PC-3 (cell line): Measurements from ENCODE around the gene SOCS6. TPM values are rescaled to one million over a fixed set of nuclear protein-coding genes. Genes with fewer than 3 reads are reported as not detected.

Source experiments
- ATAC-seq: fragments of 200-7000 bp; cut with Tn5 transposase; 2 replicates; pipeline ENCODE4 v1.9.1; 2020; ENCODE audit warnings: mild to moderate bottlenecking, moderate library complexity
- BruUV-seq: library from RNA; stranded (reverse); fragments of 400-500 nt; replicated peaks from 2 replicates; lab custom pipeline; 2021; lab: Mats Ljungman, UMichigan
- CTCF ChIA-PET: fragments of 300-600 bp; sonication (Branson Sonifier 250); formaldehyde crosslinking; loops from one replicate; lab custom pipeline; 2022; ENCODE audit warnings: antibody characterized with exemption; lab: Charles Lee
- POLR2A ChIA-PET: fragments of 300-600 bp; sonication (Branson Sonifier 250); formaldehyde crosslinking; loops from one replicate; lab custom pipeline; 2022; ENCODE audit warnings: antibody characterized with exemption; ENCODE audit not compliant: unreplicated experiment; lab: Charles Lee
- DNase-seq: peaks from one replicate; pipeline ENCODE4 v3.0.0-alpha.2; 2015
- H2AFZ ChIP-seq: fragments of 300-600 bp; sonication (generic); 2 replicates; pipeline ENCODE4 v1.6.0; 2016; ENCODE audit warnings: antibody characterized with exemption, low read length
- H3F3A ChIP-seq: fragments of 300-600 bp; sonication (generic); one replicate; pipeline ENCODE4 v1.6.0; 2017; ENCODE audit warnings: antibody characterized with exemption, low read length, control low read depth, mild to moderate bottlenecking; ENCODE audit not compliant: unreplicated experiment
- H3K27ac ChIP-seq: fragments of 300-600 bp; sonication (generic); 2 replicates; pipeline ENCODE4 v1.5.1; 2016; ENCODE audit warnings: mild to moderate bottlenecking, low read length
- H3K27me3 ChIP-seq: fragments of 300-600 bp; sonication (generic); 2 replicates; pipeline ENCODE4 v1.6.1; 2016; ENCODE audit warnings: low read length, mixed read lengths
- H3K36me3 ChIP-seq: fragments of 300-600 bp; sonication (generic); 2 replicates; pipeline ENCODE4 v1.6.1; 2016; ENCODE audit warnings: low read depth, mixed run types, low read length, mixed read lengths
- H3K4me1 ChIP-seq: fragments of 300-600 bp; sonication (generic); 2 replicates; pipeline ENCODE4 v1.5.1; 2016; ENCODE audit warnings: low read length; ENCODE audit not compliant: insufficient read depth
- H3K4me2 ChIP-seq: fragments of 300-600 bp; sonication (generic); 2 replicates; pipeline ENCODE4 v1.6.0; 2016; ENCODE audit warnings: low read length
- H3K4me3 ChIP-seq: fragments of 300-600 bp; sonication (generic); 2 replicates; pipeline ENCODE4 v1.5.1; 2016; ENCODE audit warnings: mild to moderate bottlenecking, low read length, mixed read lengths
- H3K79me2 ChIP-seq: fragments of 300-600 bp; sonication (generic); 2 replicates; pipeline ENCODE4 v1.6.1; 2017; ENCODE audit warnings: low read length, mixed read lengths
- H3K9ac ChIP-seq: fragments of 300-600 bp; sonication (generic); 2 replicates; pipeline ENCODE4 v1.6.0; 2016; ENCODE audit warnings: mild to moderate bottlenecking, low read length
- H3K9me2 ChIP-seq: fragments of 300-600 bp; sonication (generic); replicated peaks from 2 replicates; pipeline ENCODE4 v1.6.1; 2016; ENCODE audit warnings: mixed run types, low read length, mixed read lengths
- H3K9me3 ChIP-seq: fragments of 300-600 bp; sonication (generic); 2 replicates; pipeline ENCODE4 v1.6.1; 2016; ENCODE audit warnings: low read length, mixed read lengths
- H4K20me1 ChIP-seq: fragments of 300-600 bp; sonication (generic); 2 replicates; pipeline ENCODE4 v1.6.1; 2016; ENCODE audit warnings: low read length, mixed read lengths
- CTCF ChIP-seq: fragments of 300-600 bp; sonication (generic); conservative IDR thresholded peaks from 2 replicates; pipeline ENCODE4 v1.5.1; 2017; ENCODE audit warnings: antibody characterized with exemption, low read depth, mild to moderate bottlenecking, low read length
- EZH2 ChIP-seq: fragments of 300-600 bp; sonication (generic); IDR thresholded peaks from one replicate; pipeline ENCODE4 v1.6.1; 2017; ENCODE audit warnings: antibody characterized with exemption, mild to moderate bottlenecking, low read length; ENCODE audit not compliant: unreplicated experiment
- EZH2phosphoT487 ChIP-seq: fragments of 300-600 bp; sonication (generic); IDR thresholded peaks from 2 replicates; pipeline ENCODE4 v1.6.1; 2018; ENCODE audit warnings: mild to moderate bottlenecking, antibody characterized with exemption, low read length, borderline replicate concordance
- intact Hi-C: fragments of 100-400 bp; cut with micrococcal nuclease; formaldehyde crosslinking; loops from 2 replicates; pipeline ENCODE4 v1.9.0; 2023
- total RNA-seq: library from RNA; depleted of rRNA; stranded (reverse); fragments of >200 nt; gene quantifications from 2 replicates; pipeline ENCODE4 v1.2.3, GENCODE V29; 2014

The SOCS6 gene
- total RNA-seq, 1 experiment from 2014 or later: 17.9 TPM

GRCh38 chr18:70301667-70302066 is 12.8 kb downstream of the SOCS6 start:
- Histone ChIP-seq H3K4me3 (no peak overlapping the region), H3K79me2 (peaks cover 100% of the 10 kb centered on the region), H3K4me1 (no peaks in the 10 kb centered on the region; the same call in 1 of the 2 replicates), H3K9me3 (no peaks in the 10 kb centered on the region), H3K9me2 (no peaks in the 10 kb centered on the region), H2AFZ (no peak overlapping the region), H3K27me3 (no peaks in the 10 kb centered on the region), H4K20me1 (peaks cover 40% of the 10 kb centered on the region), H3F3A (no peaks in the 10 kb centered on the region), H3K9ac (no peak overlapping the region), H3K36me3 (no peaks in the 10 kb centered on the region; the same call in 1 of the 2 replicates), H3K27ac (no peak overlapping the region), H3K4me2 (no peak overlapping the region)
- ATAC-seq (no peak), DNase-seq (no peak)
- ChIA-PET CTCF (no interaction called here), POLR2A (no interaction called here)
- TF ChIP-seq EZH2phosphoT487: no peak
- no peak for TF ChIP-seq EZH2
- intact Hi-C loops: loop anchor here (5.0 kb wide), 1 partner anchor 56 kb away; no protein-coding TSS in a partner anchor
- no TSS peak for BruUV-seq

GRCh38 chr18:70308555-70309294 is 19.9 kb downstream of the SOCS6 start:
- H3K4me1 ChIP-seq: no peaks in the 10 kb centered on the region; the same call in none of the 2 replicates
- H3K36me3 ChIP-seq: no peaks in the 10 kb centered on the region
- no peak overlapping the region for H3K4me3 ChIP-seq
- H2AFZ ChIP-seq: no peak overlapping the region
- H3K27ac ChIP-seq: no peak overlapping the region
- POLR2A ChIA-PET: interaction anchor here (0.7 kb wide), 1 partner anchor 58 kb away, joined by 6 read pairs; no protein-coding TSS in a partner anchor
- peaks cover 100% of the 10 kb centered on the region for H3K79me2 ChIP-seq
- H3F3A ChIP-seq: no peaks in the 10 kb centered on the region
- ATAC-seq (no peak), DNase-seq (no peak)
- no peaks in the 10 kb centered on the region for H3K9me3 ChIP-seq
- H3K27me3 ChIP-seq: no peaks in the 10 kb centered on the region
- no TSS peak for BruUV-seq
- CTCF ChIA-PET: no interaction called here
- intact Hi-C loops: no loop called here
- H3K9me2 ChIP-seq: no peaks in the 10 kb centered on the region
- no peak overlapping the region for H3K4me2 ChIP-seq
- no peak overlapping the region for H3K9ac ChIP-seq
- TF ChIP-seq EZH2 (no peak), EZH2phosphoT487 (no peak), CTCF (no peak)
- H4K20me1 ChIP-seq: peaks cover 36% of the 10 kb centered on the region

- no peaks in the 10 kb centered on the region for H3F3A ChIP-seq
- no peak for TF ChIP-seq EZH2
- no peak for TF ChIP-seq EZH2phosphoT487
- no peak for TF ChIP-seq CTCF
- H3K9ac ChIP-seq: no peak overlapping the region
- peaks cover 31% of the 10 kb centered on the region for H4K20me1 ChIP-seq
- no peaks in the 10 kb centered on the region for H3K27me3 ChIP-seq
- intact Hi-C loops: no loop called here
- H3K27ac ChIP-seq: no peak overlapping the region
- no TSS peak for BruUV-seq
- H3K79me2 ChIP-seq: peaks cover 100% of the 10 kb centered on the region
- ChIA-PET CTCF (no interaction called here), POLR2A (no interaction called here)
- H3K4me2 ChIP-seq: no peak overlapping the region
- DNase-seq (no peak), ATAC-seq (peak; percentile 33; the same call in 1 of the 2 replicates)
- no peak overlapping the region for H3K4me3 ChIP-seq
- peaks cover 4% of the 10 kb centered on the region; the same call in 1 of the 2 replicates for H3K4me1 ChIP-seq
- H2AFZ ChIP-seq: no peak overlapping the region
- H3K9me3 ChIP-seq: no peaks in the 10 kb centered on the region
- no peaks in the 10 kb centered on the region for H3K9me2 ChIP-seq
- no peaks in the 10 kb centered on the region for H3K36me3 ChIP-seq
Measured at GRCh38 chr18:70310560-70311320, 21.9 kb downstream of the SOCS6 start.
